ENCODE results near the gene WDR81. TPM values are rescaled to one million over a fixed set of nuclear protein-coding genes. Genes with fewer than 3 reads are reported as not detected.

WDR81 gene
- polyA plus RNA-seq, 2 of the 4 experiments (the other 2 are of a cell fraction), result 4.9 to 26.8 TPM

GRCh38 chr17:1713878-1714426 lies 10.6 kb upstream of the WDR81 start (continued):
- TF ChIP-seq GATA3 (IDR thresholded peaks at IDR 0.05; ENCODE audit: borderline replicate concordance) (no peak; the same call in 1 of the 2 replicates), ZC3H11A (IDR thresholded peaks at IDR 0.05) (no peak), FOSB (CRISPR knock-in tag; IDR thresholded peaks at IDR 0.05) (no peak), JUN (IDR thresholded peaks at IDR 0.05) (no peak), PBX3 (IDR thresholded peaks at IDR 0.05) (no peak), RAD21 (conservative IDR thresholded peaks at IDR 0.05 in 1 of 2, IDR thresholded peaks at IDR 0.05 in 1 of 2) (peak; percentile 68 to 81), RFX5 (IDR thresholded peaks at IDR 0.05) (no peak), MAX (IDR thresholded peaks at IDR 0.05) (peak; percentile 75; the same call in 1 of the 2 replicates), POLR2A (IDR thresholded peaks at IDR 0.05; ENCODE audit: low read length) (no peak), FOXS1 (CRISPR knock-in tag; IDR thresholded peaks at IDR 0.05) (no peak), ZSCAN20 (CRISPR knock-in tag; IDR thresholded peaks at IDR 0.05) (no peak), RNF2 (IDR thresholded peaks at IDR 0.05; ENCODE audit: borderline replicate concordance, low read depth) (no peak), NPAS2 (CRISPR knock-in tag; IDR thresholded peaks at IDR 0.05; ENCODE audit: borderline replicate concordance) (no peak), BHLHE40 (IDR thresholded peaks at IDR 0.05; ENCODE audit: low read depth, low read length) (no peak), REST (IDR thresholded peaks at IDR 0.05) (0 out of 2 replicates have a peak, but pooled peaks have one; percentile 8), HES2 (IDR thresholded peaks at IDR 0.05) (no peak), HOXA7 (CRISPR knock-in tag; IDR thresholded peaks at IDR 0.05) (peak; percentile 69; the same call in 1 of the 2 replicates), HDAC2 (IDR thresholded peaks at IDR 0.05) (no peak), CTCF (IDR thresholded peaks at IDR 0.05) (peak; percentile 66), KDM5A (IDR thresholded peaks at IDR 0.05) (no peak), E2F6 (IDR thresholded peaks at IDR 0.05; ENCODE audit: borderline replicate concordance, low read depth) (peak; percentile 90), MAZ (IDR thresholded peaks at IDR 0.05; ENCODE audit: borderline replicate concordance, low read depth, low read length) (no peak), BCL3 (IDR thresholded peaks at IDR 0.05) (no peak)

Data from A549 (cell line).